GM21619 (cell line): ENCODE results near the gene SLC16A2.
"Not testable (repeated sequence)": the region's sequence is repeated elsewhere in the genome, so short reads cannot be mapped to it uniquely, and the experiment has no call there.

Experiments used
- ATAC-seq: cut with Tn5 transposase; IDR thresholded peaks from one replicate; pipeline ENCODE4 v1.9.1; 2021; ENCODE audit not compliant: unreplicated experiment

SLC16A2 gene

DNA sequence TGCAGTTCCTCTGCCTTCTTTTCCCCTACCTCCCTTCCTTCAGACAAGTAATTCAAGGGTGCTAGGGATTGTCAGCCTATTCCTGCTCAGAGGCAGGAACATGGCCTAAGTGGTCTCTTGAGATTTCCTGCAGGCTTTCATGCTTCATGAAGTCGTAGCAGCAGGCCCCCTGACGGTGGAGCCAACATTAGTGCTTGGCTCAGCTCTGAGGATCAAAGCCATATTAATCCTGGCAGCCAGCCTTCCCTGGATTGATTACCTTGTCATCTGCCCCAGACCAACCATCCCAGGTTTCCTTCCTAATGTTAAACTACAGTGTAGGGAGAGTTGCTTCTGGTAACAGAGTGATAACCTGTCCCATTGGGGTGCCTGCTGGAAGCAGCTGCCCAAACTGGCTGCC, 84.1 kb downstream of the SLC16A2 start:
- ATAC-seq = no peak

- peak; percentile 90 for ATAC-seq
Observed at GRCh38 chrX:74506317-74507115, 85.2 kb downstream of the SLC16A2 start.

GRCh38 chrX:74507191-74507590, 85.9 kb downstream of the SLC16A2 start:
- no peak for ATAC-seq

- no peak for ATAC-seq
Observed at GRCh38 chrX:74509989-74510388, 88.7 kb downstream of the SLC16A2 start.

DNA sequence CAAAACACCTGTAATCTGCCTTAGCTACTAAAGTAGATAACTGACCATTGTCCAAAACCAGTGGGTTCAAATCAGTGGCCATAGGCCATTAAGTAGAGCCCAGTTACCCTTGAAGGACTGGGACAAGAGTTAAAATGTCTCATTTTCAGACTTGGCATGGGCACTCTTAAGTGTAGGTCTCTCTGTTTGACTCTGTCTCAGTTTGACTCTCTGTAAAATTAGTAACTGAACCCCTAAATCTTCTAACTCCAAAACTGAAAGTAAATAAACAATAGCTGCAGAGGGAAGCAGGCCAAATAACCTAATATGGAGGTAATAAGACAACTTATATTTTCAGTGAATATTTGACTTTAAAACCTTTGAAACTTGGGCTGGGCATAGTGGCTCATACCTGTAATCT, 89.1 kb downstream of the SLC16A2 start:
- peak; percentile 54 for ATAC-seq

DNA sequence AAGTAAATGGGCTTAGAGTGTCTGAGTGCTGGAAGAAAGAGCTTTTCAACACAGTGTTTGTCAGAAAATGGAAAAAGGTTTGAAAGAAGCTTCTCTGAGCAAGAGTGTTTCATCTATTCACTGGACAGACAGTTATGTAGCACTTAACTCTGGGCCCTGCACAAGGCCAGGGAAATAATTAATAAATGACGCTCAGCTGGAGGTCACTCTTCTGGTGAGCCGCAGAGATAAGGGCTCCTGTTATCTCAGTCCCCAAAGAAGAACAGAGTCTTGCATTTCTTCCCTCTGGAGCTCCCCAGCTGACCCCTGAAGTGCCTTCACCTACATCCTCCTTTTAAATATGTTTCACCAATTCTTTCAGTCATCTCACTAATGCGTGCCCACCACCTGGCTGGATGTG, 90.4 kb downstream of the SLC16A2 start:
- ATAC-seq = no peak

DNA sequence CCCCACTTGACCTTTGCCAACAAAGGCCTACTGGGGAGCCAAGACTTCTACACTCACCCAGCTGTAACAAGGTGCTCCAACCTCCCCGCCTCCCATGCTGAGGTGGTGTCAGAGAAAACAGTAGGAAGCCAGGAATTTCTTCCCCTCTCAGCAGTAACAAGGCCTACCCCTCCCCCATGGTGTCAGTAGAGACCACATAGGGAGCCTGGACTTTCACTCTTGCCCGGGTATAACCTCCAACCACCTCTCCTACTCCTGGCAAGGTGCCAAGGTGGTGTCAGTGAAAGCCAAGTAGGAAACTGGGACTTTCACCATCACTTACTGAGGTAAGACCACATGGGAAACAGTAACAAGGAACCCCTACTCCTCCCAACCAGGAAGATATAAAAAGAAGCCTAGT, 93.1 kb downstream of the SLC16A2 start:
- no peak for ATAC-seq

- no peak for ATAC-seq
Observed at GRCh38 chrX:74515356-74515755, 94.1 kb downstream of the SLC16A2 start.

GRCh38 chrX:74516013-74516412, 94.7 kb downstream of the SLC16A2 start:
- not testable (repeated sequence) for ATAC-seq

DNA sequence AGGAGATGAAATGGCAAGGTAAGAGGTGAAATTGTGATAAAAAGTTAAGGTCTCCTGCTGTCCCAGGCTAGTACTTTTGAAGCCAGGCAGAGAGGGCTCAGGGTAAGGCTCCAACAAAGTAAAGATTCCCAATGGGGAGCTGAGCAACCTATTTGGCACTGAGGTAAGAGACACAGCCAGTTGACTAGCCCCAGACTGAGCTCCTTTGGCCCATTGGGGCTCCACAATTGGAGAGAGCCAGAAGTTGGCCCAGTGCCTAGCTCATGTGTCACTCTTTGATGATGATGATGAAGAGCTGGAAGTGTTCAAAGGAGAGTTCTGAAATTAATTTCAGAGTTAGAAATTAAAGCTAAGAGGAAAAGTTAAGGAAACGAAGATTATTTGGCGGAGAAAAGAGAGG, 98.6 kb downstream of the SLC16A2 start:
- ATAC-seq = no peak

- ATAC-seq = no peak
Observed at GRCh38 chrX:74520291-74520690, 99.0 kb downstream of the SLC16A2 start.

GRCh38 chrX:74520896-74521295, 99.6 kb downstream of the SLC16A2 start:
- no peak for ATAC-seq

DNA sequence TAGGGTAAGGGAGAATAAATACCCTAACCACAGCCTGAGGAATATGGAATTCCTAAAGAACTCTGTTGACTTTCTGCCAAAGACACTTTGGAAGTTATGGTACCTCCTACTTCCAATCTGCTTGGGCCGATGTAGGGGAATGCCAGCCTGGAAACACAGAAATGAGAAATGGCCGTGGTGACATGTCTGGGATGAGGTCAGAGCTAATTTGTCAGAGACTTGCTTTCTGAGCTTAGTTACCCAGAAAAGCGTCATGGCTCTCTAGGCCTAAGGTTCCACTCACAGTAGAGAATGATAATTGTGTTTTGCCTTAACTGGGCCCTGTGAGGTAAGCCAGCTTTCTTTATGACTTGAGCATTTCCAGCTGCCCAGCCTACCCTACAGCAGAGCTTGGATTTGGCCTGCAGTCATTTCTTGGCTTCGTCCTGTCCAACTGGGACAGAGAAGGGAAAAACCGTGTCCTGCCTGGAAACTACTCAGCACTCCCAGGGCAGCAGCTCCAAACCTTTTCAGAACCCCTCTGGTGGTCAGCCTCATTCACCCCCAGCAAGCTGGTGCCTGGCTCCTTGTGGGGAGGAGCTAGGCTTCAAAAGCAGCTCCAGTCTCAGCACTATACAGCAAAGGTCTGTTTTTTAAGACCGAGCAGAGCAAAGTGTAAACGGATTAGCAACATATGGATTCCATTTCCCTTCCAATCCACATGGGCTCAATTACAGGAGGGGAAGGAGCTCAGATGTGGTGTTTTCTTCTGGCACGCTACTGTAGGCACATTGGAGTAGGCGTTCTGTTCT, 100.9 kb downstream of the SLC16A2 start:
- ATAC-seq = no peak

GRCh38 chrX:74523224-74523623, 101.9 kb downstream of the SLC16A2 start:
- no peak for ATAC-seq

DNA sequence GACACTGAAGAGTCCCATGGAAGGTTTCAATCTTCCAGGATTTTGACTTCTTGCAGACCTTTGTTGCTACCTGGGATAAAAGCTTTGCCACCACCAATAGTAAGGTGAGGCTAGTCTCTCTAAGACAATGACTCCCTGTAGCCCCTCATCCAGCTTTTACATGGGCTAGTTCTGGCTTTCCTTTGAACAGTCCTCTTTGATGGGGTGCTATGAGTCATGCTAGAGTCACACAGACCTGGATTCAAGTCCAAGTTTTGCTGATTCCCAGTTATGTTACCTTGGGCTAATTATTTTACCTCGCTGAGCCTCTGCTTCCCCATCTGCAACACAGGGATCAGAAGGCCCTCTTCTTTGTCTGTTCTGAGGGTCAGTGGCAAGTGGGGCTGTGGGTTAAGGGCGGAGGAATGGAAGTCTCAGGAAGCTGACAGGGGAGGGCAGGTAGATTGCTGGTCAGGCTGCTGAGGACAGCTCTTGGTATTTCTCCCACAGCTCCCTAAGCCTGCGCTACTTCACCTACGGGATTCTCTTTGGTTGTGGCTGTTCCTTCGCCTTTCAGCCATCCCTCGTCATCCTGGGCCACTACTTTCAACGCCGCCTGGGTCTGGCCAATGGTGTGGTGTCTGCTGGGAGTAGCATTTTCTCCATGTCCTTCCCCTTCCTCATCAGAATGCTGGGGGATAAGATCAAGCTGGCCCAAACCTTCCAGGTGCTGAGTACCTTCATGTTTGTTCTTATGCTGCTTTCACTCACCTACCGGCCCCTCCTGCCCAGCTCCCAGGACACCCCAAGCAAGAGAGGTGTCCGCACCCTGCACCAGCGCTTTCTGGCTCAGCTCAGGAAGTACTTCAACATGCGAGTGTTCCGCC, 102.8 kb downstream of the SLC16A2 start:
- ATAC-seq = no peak

DNA sequence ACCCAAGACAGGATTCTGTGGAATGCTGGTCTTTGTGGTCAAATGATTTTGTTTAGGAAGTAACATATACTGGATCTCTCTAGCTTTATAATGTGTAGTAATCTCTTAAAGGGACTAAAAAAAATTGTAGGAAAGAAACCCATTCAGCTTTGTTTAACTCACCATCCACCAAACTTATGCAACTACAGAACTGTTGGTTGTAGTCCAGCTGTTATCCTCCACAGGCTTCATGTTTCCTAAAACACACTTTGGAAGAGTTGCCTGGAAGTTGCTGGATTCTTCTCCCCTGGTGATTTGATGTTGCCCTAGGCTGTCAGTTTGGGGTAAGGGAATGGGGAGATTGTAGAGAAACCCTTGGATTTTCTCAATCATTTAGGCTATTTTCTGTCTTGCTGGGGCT, 103.8 kb downstream of the SLC16A2 start:
- ATAC-seq = no peak

DNA sequence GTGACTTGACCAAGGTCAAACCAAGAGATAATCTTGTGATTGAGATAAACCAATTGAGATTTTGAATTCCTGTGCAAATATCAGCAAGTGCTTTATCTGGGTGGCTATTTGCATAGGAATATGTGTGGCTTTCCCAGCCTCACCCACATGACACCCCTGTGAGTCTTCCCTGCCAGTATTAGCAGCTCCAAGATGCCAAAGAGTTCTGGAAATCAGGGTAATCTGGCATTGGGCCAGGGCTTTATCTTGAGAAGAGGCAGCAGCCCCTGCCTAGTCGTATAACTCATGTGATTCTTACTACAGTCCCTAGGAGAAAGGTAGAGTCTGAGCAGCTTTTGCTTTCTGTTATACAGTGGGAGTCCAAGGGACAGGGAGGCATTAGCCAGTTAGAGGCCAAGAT, 105.5 kb downstream of the SLC16A2 start:
- ATAC-seq = no peak

DNA sequence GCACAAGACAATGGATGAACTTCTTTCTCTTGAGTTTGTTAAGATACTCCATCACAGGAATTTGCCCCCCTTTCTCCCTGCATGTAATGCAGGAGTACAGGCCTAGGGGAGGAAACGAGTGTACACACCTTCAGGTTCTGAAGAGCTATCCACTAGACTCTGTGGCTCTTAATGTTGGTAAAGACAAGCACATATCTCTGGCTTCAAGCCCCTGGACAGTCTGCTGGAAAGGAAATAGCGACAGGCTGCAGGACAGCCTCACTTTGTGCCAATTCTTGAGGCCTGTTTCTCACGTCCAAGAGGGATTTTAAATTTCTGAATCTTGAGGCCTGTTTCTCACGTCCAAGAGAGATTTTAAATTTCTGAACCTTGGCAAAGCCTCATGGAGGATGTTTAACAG, 106.1 kb downstream of the SLC16A2 start:
- no peak for ATAC-seq

DNA sequence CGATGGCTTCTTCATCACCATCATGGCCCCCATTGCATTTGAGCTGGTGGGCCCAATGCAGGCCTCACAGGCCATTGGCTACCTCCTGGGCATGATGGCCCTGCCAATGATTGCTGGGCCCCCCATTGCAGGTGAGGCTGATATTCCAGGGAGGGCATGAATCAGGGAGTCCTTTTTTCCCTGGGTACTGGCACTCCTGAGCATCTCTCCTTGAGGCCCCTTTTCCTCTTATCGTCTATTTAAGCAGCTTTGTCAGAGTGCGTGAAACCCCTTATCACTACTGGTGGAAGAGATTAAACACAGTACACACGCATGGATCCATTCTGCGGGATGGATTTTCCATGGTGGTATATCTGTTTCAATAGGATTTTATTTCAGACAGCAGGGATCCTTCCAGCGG, 108.0 kb downstream of the SLC16A2 start:
- no peak for ATAC-seq

- ATAC-seq = no peak
Observed at GRCh38 chrX:74531081-74531480, 109.8 kb downstream of the SLC16A2 start.

GRCh38 chrX:74534569-74535038, 113.3 kb downstream of the SLC16A2 start:
- peak; percentile 43 for ATAC-seq
